Inflammatory macrophage (primary cell): ENCODE measurements around the gene MYLK4.

ENCODE experiments used
- DNase-seq, 2 donors: peaks; one replicate each; pipeline ENCODE4 v3.0.0-alpha.2; 2020 to 2022

The MYLK4 gene

GRCh38 chr6:2656460-2657079, 94.2 kb downstream of the MYLK4 start:
- DNase-seq, result no peak

- DNase-seq, result no peak
Measured at GRCh38 chr6:2655844-2656433, 94.8 kb downstream of the MYLK4 start.

GRCh38 chr6:2653369-2654032, 97.2 kb downstream of the MYLK4 start:
- no peak for DNase-seq

- DNase-seq, result peak in 1 of 2 donors; percentile 50
Measured at GRCh38 chr6:2652611-2653010, 98.1 kb downstream of the MYLK4 start.

GRCh38 chr6:2651961-2652360, 98.8 kb downstream of the MYLK4 start:
- DNase-seq, result no peak

GRCh38 chr6:2651536-2651935, 99.2 kb downstream of the MYLK4 start:
- peak; percentile 59 to 74 for DNase-seq

- DNase-seq, result no peak
Measured at GRCh38 chr6:2646346-2646745, 104.4 kb downstream of the MYLK4 start.

GRCh38 chr6:2643935-2644539, 106.7 kb downstream of the MYLK4 start:
- DNase-seq, result no peak

- no peak for DNase-seq
Measured at GRCh38 chr6:2643130-2643529, 107.6 kb downstream of the MYLK4 start.

GRCh38 chr6:2641044-2641725, 109.5 kb downstream of the MYLK4 start:
- DNase-seq, result no peak

GRCh38 chr6:2640551-2640950, 110.2 kb downstream of the MYLK4 start:
- DNase-seq, result no peak

GRCh38 chr6:2639896-2640295, 110.8 kb downstream of the MYLK4 start:
- DNase-seq, result no peak

- no peak for DNase-seq
Measured at GRCh38 chr6:2639167-2639566, 111.6 kb downstream of the MYLK4 start.

- DNase-seq, result no peak
Measured at GRCh38 chr6:2636672-2637071, 114.0 kb downstream of the MYLK4 start.

- DNase-seq, result no peak
Measured at GRCh38 chr6:2635911-2636310, 114.8 kb downstream of the MYLK4 start.

- peak; percentile 63 to 76 for DNase-seq
Measured at GRCh38 chr6:2634139-2634964, 116.4 kb downstream of the MYLK4 start.

GRCh38 chr6:2633736-2634135, 117.0 kb downstream of the MYLK4 start:
- no peak for DNase-seq

- DNase-seq, result no peak
Measured at GRCh38 chr6:2632976-2633584, 117.6 kb downstream of the MYLK4 start.

GRCh38 chr6:2632368-2632767, 118.4 kb downstream of the MYLK4 start:
- no peak for DNase-seq

- DNase-seq, result no peak
Measured at GRCh38 chr6:2630891-2631571, 119.7 kb downstream of the MYLK4 start.

GRCh38 chr6:2630359-2630758, 120.4 kb downstream of the MYLK4 start:
- DNase-seq, result no peak
